NT2/D1 (cell line): ENCODE measurements around the gene RPL19.
"Not testable (repeated sequence)": the region's sequence is repeated elsewhere in the genome, so short reads cannot be mapped to it uniquely, and the experiment has no call there.

Source experiments
- DNase-seq: peaks from one replicate; pipeline ENCODE4 v3.0.0-alpha.2; 2011; ENCODE audit warnings: low read depth, low spot score
- H3K27me3 ChIP-seq: 2 replicates; pipeline ENCODE4 v1.6.0; 2011; ENCODE audit warnings: mild to moderate bottlenecking; ENCODE audit not compliant: insufficient read length, insufficient read depth
- H3K36me3 ChIP-seq: 2 replicates; pipeline ENCODE4 v1.6.1; 2011; ENCODE audit warnings: mild to moderate bottlenecking, low read length, mixed read lengths; ENCODE audit not compliant: insufficient read depth, insufficient read length
- H3K4me1 ChIP-seq: 2 replicates; pipeline ENCODE4 v1.5.1; 2011; ENCODE audit not compliant: insufficient read depth, insufficient read length
- H3K4me3 ChIP-seq: 2 replicates; pipeline ENCODE4 v1.5.1; 2011; ENCODE audit warnings: low read depth; ENCODE audit not compliant: insufficient read length
- H3K9ac ChIP-seq: 2 replicates; pipeline ENCODE4 v1.6.0; 2011; ENCODE audit warnings: low read depth; ENCODE audit not compliant: insufficient read length
- H3K9me3 ChIP-seq: 2 replicates; pipeline ENCODE4 v1.5.1; 2011; ENCODE audit warnings: mild to moderate bottlenecking, low read length; ENCODE audit not compliant: insufficient read depth
- SUZ12 ChIP-seq: IDR thresholded peaks from 2 replicates; pipeline ENCODE4 v1.6.1; 2011; ENCODE audit not compliant: insufficient read length, insufficient read depth; ENCODE audit errors: extremely low read depth
- YY1 ChIP-seq: IDR thresholded peaks from 2 replicates; pipeline ENCODE4 v1.6.1; 2011; ENCODE audit not compliant: insufficient read length, insufficient read depth
- ZNF274 ChIP-seq: IDR thresholded peaks from 2 replicates; pipeline ENCODE4 v1.6.1; 2011; ENCODE audit warnings: mild to moderate bottlenecking, low read depth, low read length

RPL19 gene

GRCh38 chr17:39167476-39167875 is 32.6 kb upstream of the RPL19 start:
- Histone ChIP-seq H3K9me3 (no peaks in the 10 kb centered on the region), H3K4me3 (no peak overlapping the region), H3K9ac (peak overlapping the region; percentile 0), H3K27me3 (no peaks in the 10 kb centered on the region), H3K36me3 (no peaks in the 10 kb centered on the region), H3K4me1 (peaks cover 22% of the 10 kb centered on the region)
- TF ChIP-seq YY1, result no peak
- TF ChIP-seq SUZ12, result no peak
- TF ChIP-seq ZNF274, result no peak
- DNase-seq, result no peak

GRCh38 chr17:39168503-39168902 is 31.6 kb upstream of the RPL19 start:
- not testable (repeated sequence) for DNase-seq, H3K27me3 ChIP-seq, H3K9ac ChIP-seq, H3K9me3 ChIP-seq, H3K36me3 ChIP-seq, H3K4me3 ChIP-seq
- H3K4me1 ChIP-seq, result peaks cover 27% of the 10 kb centered on the region

GRCh38 chr17:39169101-39169500 is 31.0 kb upstream of the RPL19 start:
- no peak for DNase-seq
- H3K4me1 ChIP-seq, result peaks cover 29% of the 10 kb centered on the region
- no peak for TF ChIP-seq ZNF274
- TF ChIP-seq YY1, result no peak
- no peak for TF ChIP-seq SUZ12
- H3K4me3 ChIP-seq, result no peak overlapping the region
- no peak overlapping the region for H3K9ac ChIP-seq
- H3K27me3 ChIP-seq, result no peaks in the 10 kb centered on the region
- no peaks in the 10 kb centered on the region for H3K9me3 ChIP-seq
- no peaks in the 10 kb centered on the region for H3K36me3 ChIP-seq

GRCh38 chr17:39169518-39169917 is 30.6 kb upstream of the RPL19 start:
- Histone ChIP-seq H3K4me1 (peaks cover 29% of the 10 kb centered on the region), H3K4me3 (no peak overlapping the region), H3K36me3 (peaks cover 2% of the 10 kb centered on the region), H3K9me3 (no peaks in the 10 kb centered on the region), H3K27me3 (no peaks in the 10 kb centered on the region), H3K9ac (no peak overlapping the region)
- DNase-seq, result no peak
- TF ChIP-seq YY1, result no peak
- no peak for TF ChIP-seq ZNF274
- TF ChIP-seq SUZ12, result no peak

- H3K4me3 ChIP-seq, result no peak overlapping the region
- DNase-seq, result no peak
- no peaks in the 10 kb centered on the region for H3K9me3 ChIP-seq
- H3K27me3 ChIP-seq, result no peaks in the 10 kb centered on the region
- H3K9ac ChIP-seq, result no peak overlapping the region
- peaks cover 27% of the 10 kb centered on the region for H3K4me1 ChIP-seq
- TF ChIP-seq ZNF274, result no peak
- TF ChIP-seq YY1, result no peak
- no peak for TF ChIP-seq SUZ12
- H3K36me3 ChIP-seq, result peaks cover 8% of the 10 kb centered on the region
These were observed 30.0 kb upstream of the RPL19 start for GRCh38 chr17:39170109-39170508.

GRCh38 chr17:39170558-39170957 is 29.5 kb upstream of the RPL19 start:
- H3K9me3 ChIP-seq, result no peaks in the 10 kb centered on the region
- peaks cover 12% of the 10 kb centered on the region for H3K36me3 ChIP-seq
- DNase-seq, result no peak
- TF ChIP-seq ZNF274, result no peak
- no peak for TF ChIP-seq YY1
- TF ChIP-seq SUZ12, result no peak
- H3K27me3 ChIP-seq, result no peaks in the 10 kb centered on the region
- no peak overlapping the region for H3K4me3 ChIP-seq
- no peak overlapping the region for H3K9ac ChIP-seq
- peaks cover 25% of the 10 kb centered on the region for H3K4me1 ChIP-seq

GRCh38 chr17:39171933-39172332 is 28.1 kb upstream of the RPL19 start:
- no peak overlapping the region for H3K9ac ChIP-seq
- no peak for DNase-seq
- no peaks in the 10 kb centered on the region for H3K9me3 ChIP-seq
- TF ChIP-seq YY1 (no peak), SUZ12 (no peak), ZNF274 (no peak)
- H3K4me1 ChIP-seq, result peaks cover 17% of the 10 kb centered on the region
- H3K27me3 ChIP-seq, result no peaks in the 10 kb centered on the region
- H3K4me3 ChIP-seq, result no peak overlapping the region
- peaks cover 26% of the 10 kb centered on the region for H3K36me3 ChIP-seq

GRCh38 chr17:39173080-39173479 is 27.0 kb upstream of the RPL19 start:
- peaks cover 17% of the 10 kb centered on the region for H3K4me1 ChIP-seq
- peaks cover 37% of the 10 kb centered on the region for H3K36me3 ChIP-seq
- DNase-seq, result no peak
- no peak for TF ChIP-seq ZNF274
- TF ChIP-seq SUZ12, result no peak
- no peak for TF ChIP-seq YY1
- no peak overlapping the region for H3K4me3 ChIP-seq
- no peaks in the 10 kb centered on the region for H3K9me3 ChIP-seq
- no peak overlapping the region for H3K9ac ChIP-seq
- no peaks in the 10 kb centered on the region for H3K27me3 ChIP-seq
